ENCODE measurements around the gene CELF6.

CELF6 gene

DNA sequence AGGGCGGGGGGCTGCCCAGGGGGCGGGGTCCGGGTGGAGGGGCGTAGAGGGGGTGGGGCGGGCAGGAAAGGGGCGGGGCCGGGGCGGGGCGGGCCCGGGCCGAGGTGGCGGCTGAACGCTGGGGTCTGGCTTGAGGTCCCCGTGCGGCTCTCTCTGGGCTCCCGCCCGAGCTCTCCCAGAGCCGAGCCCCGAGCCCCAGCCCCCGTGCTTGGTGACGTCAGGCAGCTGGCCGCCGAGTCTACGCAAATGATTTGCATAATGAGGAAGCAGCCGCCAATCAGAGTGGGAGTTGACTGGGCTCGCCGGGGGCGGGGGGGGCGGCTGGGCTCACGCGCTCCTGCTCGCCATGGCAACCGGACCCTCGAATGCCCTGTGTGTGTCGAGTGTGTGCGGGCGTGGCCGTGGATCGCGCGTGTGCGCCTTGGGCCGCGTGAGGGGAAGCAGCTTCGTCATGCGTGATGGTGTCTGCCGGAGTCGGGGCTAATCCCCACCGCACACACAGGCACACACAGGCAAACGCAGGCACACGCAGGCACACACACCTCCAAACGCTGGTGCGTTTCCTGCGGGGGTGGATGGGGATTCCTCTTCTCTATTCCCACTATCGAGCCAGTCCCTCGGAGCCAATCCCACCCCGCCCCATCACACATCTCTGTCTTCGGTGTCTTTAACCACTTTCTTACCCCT is at the start of gene CELF6:
CELF6 (minus strand) TSS at position 173 of the 687 bp plus-strand sequence. CDS start 283 bp downstream, outside the sequence.
- DNase-seq, result peak; percentile 87

DNA sequence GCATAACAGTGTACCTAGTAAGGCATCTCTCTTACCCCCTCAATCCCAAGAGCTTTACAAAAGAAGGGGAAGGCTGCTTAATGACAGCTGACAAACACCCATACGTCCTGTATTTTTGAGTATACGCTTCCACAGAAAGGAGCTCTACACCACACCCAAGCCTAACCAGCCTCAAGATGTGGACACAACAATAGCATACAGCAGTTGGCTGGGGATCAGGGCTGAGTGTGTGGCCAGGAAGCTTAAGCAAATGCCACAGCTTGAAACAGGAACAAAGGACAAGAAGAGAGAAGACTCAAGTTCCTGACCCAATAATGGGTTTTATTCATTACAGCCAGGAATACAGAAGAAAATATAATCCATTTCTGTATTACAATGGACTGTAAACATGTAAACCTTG is 48.9 kb upstream of the CELF6 start:
- DNase-seq, result no peak

DNA sequence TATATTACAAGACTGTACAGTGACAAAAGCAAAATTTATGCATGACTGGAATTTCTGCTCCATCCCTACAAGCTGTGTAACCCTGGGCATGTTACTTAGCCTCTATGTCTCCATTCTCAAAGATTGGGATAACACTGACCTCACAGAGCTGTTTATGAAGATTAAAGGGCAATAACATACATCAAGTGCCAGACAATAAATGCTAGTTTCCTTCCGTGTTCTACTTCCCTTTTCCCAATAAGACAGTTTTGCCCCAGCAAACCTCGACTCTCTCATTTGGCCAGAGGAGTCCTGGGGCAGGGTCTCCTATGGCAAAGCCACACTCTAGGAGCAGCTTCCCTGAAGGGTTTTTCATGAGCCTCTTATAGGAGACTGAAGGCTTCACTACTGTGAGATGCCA is 48.4 kb upstream of the CELF6 start:
- DNase-seq, result no peak

DNA sequence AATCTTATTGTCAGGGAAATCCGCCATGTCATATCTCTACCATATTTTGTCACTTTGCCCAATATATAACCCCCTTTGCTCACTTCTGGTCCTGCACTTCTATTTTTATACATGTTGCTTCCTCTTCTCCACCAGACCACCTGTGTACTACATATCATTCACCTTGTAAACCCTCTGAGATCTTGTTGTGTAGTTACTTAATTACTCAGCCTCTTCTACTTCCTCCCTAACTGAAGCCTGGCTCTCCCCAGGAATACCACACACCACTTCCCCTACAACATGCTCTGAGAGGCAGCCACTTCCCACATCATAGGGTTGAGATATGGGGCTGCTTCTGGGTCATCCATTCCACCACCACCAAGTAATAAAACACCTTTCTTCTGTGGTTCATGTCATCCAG is 45.9 kb upstream of the CELF6 start:
- no peak for DNase-seq

DNA sequence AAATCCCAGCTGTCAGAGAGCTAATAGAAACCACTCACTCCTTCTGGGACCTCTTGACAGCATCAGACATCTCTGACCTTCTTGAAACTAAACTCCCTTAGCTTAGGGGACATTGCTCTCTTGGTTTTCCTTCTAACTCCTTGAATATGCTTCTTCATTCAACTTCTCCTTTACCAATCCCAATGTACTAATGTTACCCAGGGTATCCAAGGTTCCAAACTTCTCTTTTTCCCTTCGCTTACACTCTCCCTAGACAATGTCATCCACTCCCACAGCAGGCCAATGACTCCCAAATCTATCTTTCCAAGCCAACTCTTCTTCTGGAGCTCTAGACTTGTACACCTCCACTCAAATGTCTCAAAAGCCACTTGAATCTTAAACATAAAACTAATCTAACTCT is 41.2 kb upstream of the CELF6 start:
- no peak for DNase-seq

DNA sequence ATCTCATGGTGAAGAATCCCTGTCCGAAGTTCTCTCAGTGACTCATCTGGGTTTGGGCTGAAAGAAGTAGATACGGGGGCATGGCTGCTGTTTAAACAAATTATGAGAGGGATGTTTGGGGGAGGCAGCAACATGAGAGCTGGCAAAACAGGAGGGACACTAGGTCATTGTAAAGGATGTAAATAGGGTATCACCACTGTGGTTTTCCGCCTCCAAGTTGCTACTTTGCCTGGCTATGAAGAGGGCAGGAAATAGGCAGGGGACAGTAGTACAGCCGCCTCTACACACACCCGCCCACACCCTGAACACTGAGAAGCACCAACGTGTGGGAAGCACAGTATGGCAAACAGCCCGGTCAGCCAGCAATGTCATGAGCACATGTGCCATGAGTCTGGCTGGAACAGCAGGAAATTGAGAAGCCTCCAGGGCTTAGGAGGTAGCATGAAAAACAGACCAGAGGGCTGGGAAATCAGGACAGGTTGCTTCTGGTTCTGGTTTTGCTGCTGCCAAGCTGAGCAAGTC is 38.8 kb upstream of the CELF6 start:
- DNase-seq, result peak; percentile 58

DNA sequence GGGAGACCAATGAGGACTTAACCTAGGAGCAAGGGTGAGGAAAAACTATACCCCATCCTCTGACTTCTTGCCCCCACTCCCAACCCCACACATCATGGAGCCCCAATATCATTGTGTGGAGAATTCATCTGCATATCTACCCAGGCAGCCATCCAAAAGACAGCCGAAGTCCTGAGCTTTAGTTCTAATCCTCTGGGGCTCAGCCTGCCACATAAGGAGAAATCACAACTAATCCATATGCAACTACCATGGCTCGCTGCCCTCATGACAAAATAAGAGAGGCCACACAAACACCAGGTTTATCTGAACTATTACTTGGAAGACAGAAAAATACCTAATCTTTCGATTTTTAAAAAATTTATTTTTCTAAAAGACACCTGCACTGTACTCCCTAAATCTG is 38.2 kb upstream of the CELF6 start:
- no peak for DNase-seq

DNA sequence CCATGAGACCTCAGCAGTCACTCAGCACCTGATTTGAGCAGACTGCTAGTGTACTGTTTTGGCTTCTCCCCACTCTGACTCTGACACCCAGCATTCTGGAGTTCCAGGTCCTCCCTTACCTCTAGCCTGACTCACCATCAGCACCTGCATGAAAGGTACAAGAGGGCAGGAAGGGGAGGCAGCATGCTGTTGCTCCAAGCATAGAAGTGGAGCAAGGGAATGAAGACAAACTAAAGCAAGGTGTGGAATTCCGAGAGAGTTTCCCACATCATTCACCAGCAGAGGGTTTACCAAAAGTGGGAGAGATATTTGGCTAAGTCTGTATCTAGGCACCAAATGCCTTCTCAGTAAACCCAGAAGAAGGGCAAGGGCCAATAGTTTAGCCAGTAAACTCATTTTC is 34.5 kb upstream of the CELF6 start:
- DNase-seq, result no peak

DNA sequence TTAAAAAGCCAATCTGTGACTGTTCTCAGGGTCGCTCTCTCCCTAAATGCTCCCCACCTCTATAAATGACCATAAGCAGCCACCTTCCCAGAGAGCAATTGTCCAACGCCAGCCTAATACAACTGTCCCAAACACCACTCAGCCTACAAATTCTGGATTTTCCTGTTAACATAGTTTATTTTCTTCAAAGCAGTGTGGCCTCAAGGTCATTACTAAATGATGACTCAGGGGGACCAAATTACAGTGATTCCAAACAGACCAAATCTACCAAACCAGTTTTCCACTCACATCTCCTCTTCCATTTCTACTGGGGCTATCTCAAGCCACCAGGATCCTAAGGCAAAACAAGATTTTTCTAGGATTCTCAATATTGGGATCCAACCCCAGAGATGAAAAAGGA is 33.3 kb upstream of the CELF6 start:
- DNase-seq, result no peak

DNA sequence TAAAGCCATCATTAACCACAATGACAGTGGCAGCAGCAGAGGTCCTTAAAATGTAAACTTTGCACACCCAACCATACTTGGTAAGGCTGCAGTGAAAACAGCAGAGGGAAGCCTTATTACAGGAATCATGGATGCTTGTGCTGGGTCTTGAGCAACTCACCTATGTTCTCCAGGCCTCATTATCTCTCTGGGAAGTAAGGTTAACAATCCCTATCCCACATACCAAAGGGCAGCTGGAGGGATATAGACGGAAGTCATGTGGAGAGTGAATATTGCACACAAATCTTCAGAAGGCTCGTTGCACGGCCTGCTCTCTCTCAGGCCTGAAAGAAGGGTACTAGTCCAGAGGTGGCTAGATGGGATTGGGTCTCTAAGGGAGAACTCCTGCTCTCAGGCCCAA is 25.8 kb upstream of the CELF6 start:
- no peak for DNase-seq

DNA sequence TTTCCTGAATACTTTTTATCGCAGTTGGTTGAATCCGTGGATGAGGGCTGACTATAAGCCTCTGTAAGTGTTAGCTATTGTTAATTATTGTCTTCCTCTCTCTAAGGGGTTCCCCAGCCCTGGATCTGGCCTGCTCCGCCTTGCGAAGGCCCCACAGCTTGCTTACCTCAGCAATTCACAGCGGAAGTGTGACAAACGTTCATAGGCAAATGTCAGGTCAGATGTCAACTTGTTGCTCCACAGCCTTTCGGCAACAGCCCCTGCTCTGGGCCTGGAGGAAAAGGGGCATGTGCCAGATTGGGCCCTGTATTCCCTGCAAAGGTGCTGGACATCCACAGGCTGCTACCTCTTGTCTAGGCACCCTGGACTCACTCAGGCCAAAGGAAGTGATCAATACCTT is 25.3 kb upstream of the CELF6 start:
- no peak for DNase-seq

DNA sequence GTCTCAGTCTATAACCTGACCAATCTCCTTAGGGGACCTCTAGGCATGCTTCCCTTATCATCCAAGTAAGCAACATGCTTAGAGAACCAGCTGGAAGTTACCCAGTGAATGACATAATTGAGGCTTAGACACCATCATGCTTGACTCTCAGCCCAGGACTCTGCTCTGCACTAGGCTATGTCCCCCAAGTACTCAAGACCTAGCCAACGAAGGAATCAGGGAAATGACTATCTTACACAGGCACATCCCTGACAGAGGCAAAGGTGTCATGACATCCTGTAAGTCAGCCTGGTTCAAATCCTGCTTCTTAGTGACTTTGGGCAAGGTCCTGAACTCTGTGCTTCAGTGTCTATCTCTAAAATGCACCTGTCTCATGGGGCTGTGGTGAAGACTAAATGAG is 24.6 kb upstream of the CELF6 start:
- DNase-seq, result no peak

DNA sequence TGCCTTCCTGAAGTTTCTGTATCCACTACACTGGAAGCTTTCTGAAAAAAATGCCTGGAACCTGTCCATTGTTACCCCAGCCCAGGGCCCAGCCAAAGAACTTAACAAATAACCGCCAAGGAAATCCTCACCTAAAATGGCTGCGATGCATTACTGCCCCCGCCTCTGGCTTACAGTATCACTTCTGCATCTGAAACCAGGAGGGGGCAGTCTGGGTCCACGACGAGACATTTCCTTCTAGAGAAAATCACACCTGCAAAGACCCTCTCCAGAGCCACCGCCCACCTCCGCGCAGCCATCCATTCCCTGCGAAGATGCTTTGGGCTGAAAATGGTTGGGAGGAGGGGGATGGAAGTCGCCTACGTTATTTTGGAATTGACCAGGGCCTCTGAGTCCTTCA is 22.4 kb upstream of the CELF6 start:
- no peak for DNase-seq

DNA sequence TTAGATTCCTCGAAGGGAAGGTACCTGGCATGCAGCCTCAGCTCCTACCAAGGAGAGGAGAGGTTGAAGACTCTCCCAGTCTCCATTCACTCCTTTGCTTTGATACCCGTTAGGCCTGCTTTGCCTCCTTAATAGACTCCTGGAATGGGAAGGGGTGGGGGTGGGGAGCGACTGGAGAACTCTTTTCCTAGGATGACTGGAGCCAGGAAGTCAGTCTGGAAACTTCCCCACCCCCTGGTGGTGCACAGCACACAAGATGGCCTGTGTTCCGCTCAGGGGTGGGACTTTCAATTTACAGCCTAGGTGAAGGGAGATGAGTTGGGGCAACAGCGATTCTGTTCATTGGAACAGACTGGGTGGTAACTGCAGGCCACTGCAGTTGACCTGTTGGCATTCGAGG is 21.4 kb upstream of the CELF6 start:
- no peak for DNase-seq

DNA sequence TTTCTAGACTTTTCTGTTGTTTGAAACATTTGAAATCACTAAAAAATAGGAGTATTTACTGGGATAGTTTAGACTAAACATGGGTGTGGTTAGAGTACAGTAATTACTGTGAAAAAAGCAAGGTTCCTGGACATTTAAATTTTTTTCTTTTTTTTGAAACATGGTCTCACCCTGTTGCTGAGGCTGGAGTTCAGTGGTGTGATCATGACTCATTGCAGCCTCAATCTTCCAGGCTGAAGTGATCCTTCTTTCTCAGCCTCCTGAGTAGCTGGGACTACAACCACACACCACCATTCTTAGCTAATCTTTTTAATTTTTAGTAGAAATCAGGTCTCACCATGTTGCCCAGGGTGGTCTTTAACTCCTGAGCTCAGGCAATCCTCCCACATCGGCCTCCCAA is 20.4 kb upstream of the CELF6 start:
- no peak for DNase-seq

DNA sequence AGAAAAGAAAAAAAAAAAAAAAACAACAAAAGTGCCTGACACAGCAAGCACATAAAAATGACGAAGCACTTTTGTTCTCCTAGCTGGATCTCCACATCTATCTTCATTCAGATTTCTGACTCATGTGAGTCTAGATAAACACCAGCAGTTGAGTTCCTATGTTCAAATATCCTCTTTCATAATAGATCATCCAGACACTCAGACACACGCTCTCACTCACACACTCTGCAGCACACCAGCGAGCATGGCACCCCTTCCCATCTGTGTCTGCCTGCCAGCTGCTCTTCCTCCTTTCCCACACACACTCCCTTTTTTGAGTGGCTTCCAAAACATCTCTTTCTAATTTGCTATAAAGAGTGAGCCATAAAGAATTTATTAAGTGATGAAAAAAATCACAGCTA is 19.8 kb upstream of the CELF6 start:
- no peak for DNase-seq

DNA sequence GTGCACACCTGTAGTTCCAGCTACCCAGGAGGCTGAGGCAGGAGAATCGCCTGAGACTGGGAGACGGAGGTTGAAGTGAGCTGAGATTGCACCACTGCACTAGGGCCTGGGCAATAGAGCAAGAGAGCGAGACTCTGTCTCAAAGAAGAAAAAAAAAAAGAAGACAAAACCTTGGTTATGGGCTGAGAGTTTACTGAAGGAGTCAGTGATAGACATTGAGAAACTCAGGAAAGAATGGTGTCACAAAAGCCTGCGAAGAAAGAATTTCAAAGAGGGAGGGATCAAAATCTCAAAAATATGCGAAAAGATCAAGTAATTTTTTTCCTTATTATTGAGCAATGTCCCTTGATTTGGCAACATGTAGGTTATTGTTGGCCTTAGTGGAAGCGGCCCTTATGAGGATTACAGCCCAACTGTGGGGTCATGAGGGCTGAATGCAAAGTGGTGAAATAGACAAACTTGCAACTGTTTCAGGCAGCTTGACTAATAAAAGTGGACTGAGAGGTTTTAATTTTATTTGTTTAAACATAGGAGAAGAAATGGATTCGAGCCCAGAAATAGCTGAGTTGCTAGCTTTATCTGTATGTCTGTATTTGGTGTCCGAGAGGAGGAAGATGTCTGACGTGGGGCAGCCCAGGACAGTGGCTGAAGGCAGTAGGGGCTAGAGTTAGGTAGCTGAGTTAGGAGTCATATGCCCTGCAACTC is 18.8 kb upstream of the CELF6 start:
- no peak for DNase-seq

DNA sequence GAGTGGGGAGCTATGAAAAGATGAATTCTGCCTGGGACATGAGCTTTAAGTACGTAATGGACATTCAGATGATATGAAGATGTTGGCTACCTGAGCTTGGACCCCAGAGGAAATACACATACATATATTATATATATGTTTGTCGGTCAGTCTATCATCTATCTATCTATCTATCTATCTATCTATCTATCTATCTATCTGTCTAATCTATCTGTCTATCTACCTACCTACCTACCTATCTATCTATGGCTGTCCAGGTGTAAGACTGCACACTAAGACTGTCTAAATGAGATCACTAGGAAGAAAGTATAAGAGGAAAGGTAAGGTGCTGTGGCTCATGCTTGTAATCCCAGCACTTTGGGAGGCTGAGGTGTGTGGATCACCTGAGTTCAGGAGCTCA is 18.2 kb upstream of the CELF6 start:
- no peak for DNase-seq

DNA sequence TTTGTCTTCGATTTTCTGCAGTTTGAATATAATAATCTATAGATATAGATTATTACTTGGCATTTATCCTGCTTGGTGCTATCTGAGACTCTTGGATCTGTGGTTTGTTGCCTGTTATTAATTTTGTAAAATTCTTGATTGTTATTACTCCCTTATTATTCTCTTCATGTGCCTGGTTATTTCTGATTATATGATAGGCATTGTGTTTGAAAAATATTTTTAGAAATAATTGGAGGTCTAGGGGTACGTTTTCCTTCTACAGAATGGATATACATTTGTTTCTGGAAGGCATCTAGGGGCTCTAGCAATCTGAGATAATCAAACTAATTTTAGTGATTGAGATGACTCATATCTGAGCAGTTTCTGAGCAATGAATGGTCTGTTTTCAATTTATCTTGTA is 14.9 kb upstream of the CELF6 start:
- DNase-seq, result no peak

DNA sequence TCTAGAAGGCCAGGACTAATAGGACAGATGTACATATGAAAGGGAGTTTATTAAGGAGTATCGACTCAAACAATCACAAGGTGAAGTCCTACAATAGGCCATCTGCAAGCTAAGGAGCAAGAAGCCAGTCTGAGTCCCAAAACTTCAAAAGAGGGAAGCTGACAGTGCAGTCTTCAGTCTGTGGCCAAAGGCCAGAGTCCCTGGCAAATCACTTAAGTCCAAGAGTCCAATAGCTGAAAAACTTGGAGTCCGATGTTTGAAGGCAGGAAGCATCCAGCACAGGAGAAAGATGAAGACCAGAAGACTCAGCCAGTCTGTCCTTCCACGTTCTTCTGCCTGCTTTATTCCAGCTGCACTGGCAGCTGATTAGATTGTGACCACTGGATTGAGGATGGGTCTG is 11.1 kb upstream of the CELF6 start:
- DNase-seq, result no peak

DNA sequence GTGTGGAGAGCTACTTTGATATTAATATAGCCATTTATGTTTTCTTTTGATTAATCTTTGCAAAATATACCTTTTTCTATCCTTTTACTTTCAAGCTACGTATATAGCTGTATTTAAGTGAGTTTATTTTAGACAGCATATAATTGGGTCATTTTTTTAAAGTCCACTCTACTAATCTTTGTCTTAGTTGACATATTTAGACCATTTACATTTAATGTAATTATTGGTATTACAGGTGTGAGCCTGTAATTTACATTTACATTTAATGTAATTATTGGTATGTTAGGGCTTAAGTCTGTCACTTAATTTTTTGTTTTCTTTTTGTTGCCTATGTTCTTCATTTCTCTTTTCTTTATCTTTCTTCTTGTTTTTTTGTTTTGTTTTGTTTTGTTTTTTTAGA is 3.8 kb upstream of the CELF6 start:
- DNase-seq, result no peak

DNA sequence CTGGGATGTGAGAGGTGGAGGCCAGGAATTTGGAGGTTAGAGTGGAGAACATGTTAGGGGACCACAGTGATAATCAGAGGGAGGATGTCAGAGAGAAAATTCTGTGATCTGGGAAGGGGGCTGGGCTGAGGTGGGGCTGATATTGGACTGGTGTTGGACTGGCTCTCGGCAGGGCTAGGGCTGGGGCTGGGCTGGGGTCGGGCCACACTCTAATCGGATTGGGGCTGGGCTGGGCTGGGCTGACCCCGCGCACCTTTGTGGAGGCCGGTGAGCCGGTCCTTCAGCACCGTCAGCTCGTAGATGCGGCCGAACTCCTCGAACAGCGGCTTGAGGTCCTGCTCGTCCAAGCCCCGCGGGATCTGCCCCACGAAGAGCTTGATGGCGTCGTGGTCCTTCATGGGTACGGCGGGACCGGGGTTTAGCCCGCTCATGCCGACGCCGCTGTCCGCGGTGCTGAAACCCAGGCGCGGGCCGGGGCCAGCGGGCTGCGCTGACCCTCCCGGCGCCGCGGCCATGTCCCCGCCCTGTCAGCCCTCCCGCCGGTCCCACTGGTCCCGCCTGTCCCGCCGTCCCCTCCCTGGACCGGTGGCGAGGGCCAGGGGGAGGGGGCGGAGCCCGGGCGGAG is 485 bp downstream of the CELF6 start:
- peak; percentile 84 for DNase-seq

DNA sequence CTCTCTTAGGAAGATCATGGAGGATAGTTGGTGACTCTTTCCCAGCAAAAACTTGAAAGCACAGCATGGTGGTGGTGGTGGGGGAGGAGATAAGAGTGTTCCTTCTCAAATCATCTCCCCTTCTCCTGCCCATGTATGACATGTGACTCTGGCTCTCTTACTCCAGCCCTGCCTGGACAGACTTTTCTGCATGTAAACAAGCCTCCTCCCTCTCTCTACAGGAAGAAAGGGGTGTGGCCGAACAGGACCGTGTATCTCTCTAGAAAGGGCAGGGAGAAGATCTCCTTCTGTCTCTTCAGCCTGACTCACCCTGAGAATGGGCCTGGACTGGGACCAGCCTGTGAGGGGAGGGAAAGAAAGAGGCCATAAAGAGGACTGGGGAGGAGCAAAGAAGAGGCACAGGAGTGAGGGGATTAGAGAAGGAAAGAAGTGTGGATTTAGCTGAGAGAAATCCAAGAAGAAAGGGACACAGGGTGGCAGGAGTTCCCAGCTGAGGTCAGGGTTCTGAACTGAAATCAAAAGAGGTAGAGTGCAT is 1.5 kb downstream of the CELF6 start:
- DNase-seq, result no peak

Measured in right hindlimb (tissue), 1 donor.